Spleen (tissue), 7 donors: ENCODE measurements around the gene TPM2.

ENCODE experiments used
- CTCF ChIP-seq, 11 experiments: fragments of 200-600 bp in 7 of 11; fragments of 450-650 bp in 4 of 11; sonication (generic) in 4 of 11; IDR thresholded peaks in 8 of 11; conservative IDR thresholded peaks in 3 of 11; 1 replicate in 7 of 11; 2 replicates in 4 of 11; pipeline versions ENCODE4 v1.4.0 to v1.8.0; 2016 to 2021; ENCODE audit warnings: antibody characterized with exemption in 11 of 11, inconsistent platforms in 4 of 11, mild to moderate bottlenecking in 1 of 11
- POLR2A ChIP-seq, 3 donors: fragments of 450-650 bp; IDR thresholded peaks; one replicate each; pipeline ENCODE4 v1.5.1; 2017; ENCODE audit warnings: antibody characterized with exemption in 3 of 3, mild to moderate bottlenecking in 1 of 3
- POLR2AphosphoS5 ChIP-seq, 3 donors: sonication (generic); formaldehyde crosslinking; IDR thresholded peaks; one replicate each; pipeline ENCODE4 v1.5.1; 2017; ENCODE audit warnings: antibody characterized with exemption in 3 of 3
- donor health status: DM: no; HTN: no; CAD: no; lungs with moderate emphysema.
- donor health status: DM: no; HTN: no; CAD: no.
- donor health status: DM: no; HTN: no; CAD: no.

- TF ChIP-seq CTCF (IDR thresholded peaks at IDR 0.05 in 8 of 11, conservative IDR thresholded peaks at IDR 0.05 in 3 of 11): no peak
- TF ChIP-seq POLR2A (IDR thresholded peaks at IDR 0.05): no peak
- no peak for TF ChIP-seq POLR2AphosphoS5 (IDR thresholded peaks at IDR 0.05)
These were observed 36.9 kb downstream of the TPM2 start for GRCh38 chr9:35652829-35653209.
